Chondrocyte (in vitro differentiated cells): ENCODE data around the gene PLCH1. TPM values are rescaled to one million over a fixed set of nuclear protein-coding genes. Genes with fewer than 3 reads are reported as not detected.

Source experiments
- DNase-seq: peaks from one replicate; pipeline ENCODE4 v3.0.0; 2021; ENCODE audit warnings: mixed read lengths, low spot score
- H3K27ac Mint-ChIP-seq: one replicate; pipeline ENCODE4 v1.8.0; 2021; ENCODE audit warnings: mild to moderate bottlenecking, moderate library complexity, mixed read lengths; ENCODE audit not compliant: unreplicated experiment
- H3K27me3 Mint-ChIP-seq: 2 replicates; pipeline ENCODE4 v1.8.0; 2021; ENCODE audit warnings: low read depth, mixed read lengths
- H3K36me3 Mint-ChIP-seq: 2 replicates; pipeline ENCODE4 v1.8.0; 2021; ENCODE audit warnings: low read depth, mixed read lengths
- H3K4me1 Mint-ChIP-seq: 2 replicates; pipeline ENCODE4 v1.8.0; 2021; ENCODE audit warnings: low read depth, mild to moderate bottlenecking, mixed read lengths
- H3K4me3 Mint-ChIP-seq: one replicate; pipeline ENCODE4 v1.8.0; 2021; ENCODE audit warnings: mild to moderate bottlenecking, moderate library complexity, mixed read lengths; ENCODE audit not compliant: unreplicated experiment
- H3K9me3 Mint-ChIP-seq: 2 replicates; pipeline ENCODE4 v1.8.0; 2021; ENCODE audit warnings: low read depth, mixed read lengths
- total RNA-seq: library from RNA; stranded (reverse); gene quantifications from 3 replicates; pipeline ENCODE4 v1.2.1, GENCODE V29; 2021
- TF ChIP-seq, protein P1 (sequence below): fragments of 200-600 bp; sonication (generic); IDR thresholded peaks from 2 replicates; pipeline ENCODE4 v1.5.0; 2021; ENCODE audit warnings: antibody characterized with exemption, mild to moderate bottlenecking, moderate library complexity

PLCH1 gene
- total RNA-seq, 1 donor from 2014 or later = 0.17 TPM

DNA sequence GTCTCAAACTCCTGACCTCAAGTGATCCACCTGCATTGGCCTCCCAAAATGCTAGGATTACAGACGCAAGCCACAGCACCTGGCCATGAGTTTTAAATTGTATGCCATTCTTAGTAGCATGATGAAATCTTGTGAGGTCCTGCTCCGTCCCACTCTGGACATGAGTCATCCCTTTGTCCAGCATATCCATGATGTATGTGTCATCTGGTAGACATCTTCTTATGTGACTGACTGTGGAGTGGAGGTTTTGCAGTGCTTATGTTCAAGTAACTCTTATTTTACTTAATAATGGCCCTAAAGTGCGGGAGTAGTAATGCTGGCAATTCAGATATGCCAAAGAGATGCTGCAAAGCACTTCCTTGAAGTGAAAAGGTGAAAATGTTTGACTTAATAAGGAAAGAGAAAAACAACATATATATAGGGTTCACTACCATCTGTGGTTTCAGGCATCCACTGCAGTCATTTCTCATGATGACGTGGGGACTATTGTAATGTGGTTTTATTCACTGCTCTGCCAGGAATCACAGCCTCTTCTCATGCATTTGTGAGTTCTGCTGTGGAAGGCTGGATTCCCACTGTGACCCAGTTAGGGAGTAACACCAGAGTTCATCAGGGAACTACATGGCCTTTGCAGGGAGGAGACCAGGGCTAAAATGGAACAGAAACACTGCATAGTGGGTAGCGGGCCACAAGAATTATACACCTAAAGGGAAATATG lies 246.8 kb downstream of the PLCH1 start:
- no peaks in the 10 kb centered on the region for H3K4me1 Mint-ChIP-seq
- TF ChIP-seq, protein P1, sequence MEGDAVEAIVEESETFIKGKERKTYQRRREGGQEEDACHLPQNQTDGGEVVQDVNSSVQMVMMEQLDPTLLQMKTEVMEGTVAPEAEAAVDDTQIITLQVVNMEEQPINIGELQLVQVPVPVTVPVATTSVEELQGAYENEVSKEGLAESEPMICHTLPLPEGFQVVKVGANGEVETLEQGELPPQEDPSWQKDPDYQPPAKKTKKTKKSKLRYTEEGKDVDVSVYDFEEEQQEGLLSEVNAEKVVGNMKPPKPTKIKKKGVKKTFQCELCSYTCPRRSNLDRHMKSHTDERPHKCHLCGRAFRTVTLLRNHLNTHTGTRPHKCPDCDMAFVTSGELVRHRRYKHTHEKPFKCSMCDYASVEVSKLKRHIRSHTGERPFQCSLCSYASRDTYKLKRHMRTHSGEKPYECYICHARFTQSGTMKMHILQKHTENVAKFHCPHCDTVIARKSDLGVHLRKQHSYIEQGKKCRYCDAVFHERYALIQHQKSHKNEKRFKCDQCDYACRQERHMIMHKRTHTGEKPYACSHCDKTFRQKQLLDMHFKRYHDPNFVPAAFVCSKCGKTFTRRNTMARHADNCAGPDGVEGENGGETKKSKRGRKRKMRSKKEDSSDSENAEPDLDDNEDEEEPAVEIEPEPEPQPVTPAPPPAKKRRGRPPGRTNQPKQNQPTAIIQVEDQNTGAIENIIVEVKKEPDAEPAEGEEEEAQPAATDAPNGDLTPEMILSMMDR = no peak
- H3K36me3 Mint-ChIP-seq = no peaks in the 10 kb centered on the region
- no peak for DNase-seq
- H3K4me3 Mint-ChIP-seq = no peak overlapping the region
- H3K9me3 Mint-ChIP-seq = no peaks in the 10 kb centered on the region
- H3K27me3 Mint-ChIP-seq = no peaks in the 10 kb centered on the region
- no peak overlapping the region for H3K27ac Mint-ChIP-seq

DNA sequence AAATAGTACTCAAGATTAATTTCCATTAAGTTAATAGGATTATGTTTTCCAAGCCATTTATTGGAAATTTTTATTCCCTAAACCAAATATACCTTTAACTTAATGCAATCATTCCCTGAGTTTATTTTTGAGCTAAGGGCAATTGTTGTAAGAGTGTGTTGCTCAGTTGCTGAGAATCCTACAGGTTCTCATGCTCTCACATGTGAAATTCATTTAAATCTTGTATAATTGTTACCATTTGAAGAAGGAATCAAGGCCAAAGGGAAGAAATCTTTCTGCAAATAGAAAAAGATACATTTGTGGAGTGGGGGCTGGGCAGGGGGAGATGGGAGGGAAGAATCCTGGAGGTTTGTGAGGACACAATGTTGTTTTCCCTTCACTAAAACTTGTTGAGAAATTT lies 248.7 kb downstream of the PLCH1 start:
- Mint-ChIP-seq H3K4me1 (no peaks in the 10 kb centered on the region), H3K27ac (no peak overlapping the region), H3K27me3 (no peaks in the 10 kb centered on the region), H3K4me3 (no peak overlapping the region), H3K36me3 (no peaks in the 10 kb centered on the region), H3K9me3 (no peaks in the 10 kb centered on the region)
- TF ChIP-seq, protein P1 = no peak
- DNase-seq = no peak

DNA sequence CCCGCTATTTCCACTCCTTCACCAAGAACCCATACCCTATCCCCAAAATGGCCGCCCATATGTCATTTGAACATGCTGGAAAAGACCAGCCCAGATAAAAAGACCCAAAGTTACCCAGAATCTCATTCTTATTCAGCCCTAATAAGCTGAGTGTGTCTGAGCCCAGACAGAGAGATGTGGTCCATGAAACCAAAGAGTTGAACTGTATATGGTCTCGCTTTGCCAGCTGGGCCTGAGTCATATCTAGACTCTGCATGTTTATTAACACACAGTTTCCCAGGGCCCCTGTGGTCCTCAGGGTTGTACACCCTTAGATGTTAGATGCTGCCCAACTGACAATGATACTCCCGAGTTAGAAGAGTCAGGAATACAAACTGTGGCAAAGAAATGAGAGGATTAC lies 249.5 kb downstream of the PLCH1 start:
- no peaks in the 10 kb centered on the region for H3K36me3 Mint-ChIP-seq
- no peak overlapping the region for H3K27ac Mint-ChIP-seq
- TF ChIP-seq, protein P1 = no peak
- H3K27me3 Mint-ChIP-seq = no peaks in the 10 kb centered on the region
- DNase-seq = no peak
- no peaks in the 10 kb centered on the region for H3K4me1 Mint-ChIP-seq
- H3K9me3 Mint-ChIP-seq = no peaks in the 10 kb centered on the region
- H3K4me3 Mint-ChIP-seq = no peak overlapping the region

DNA sequence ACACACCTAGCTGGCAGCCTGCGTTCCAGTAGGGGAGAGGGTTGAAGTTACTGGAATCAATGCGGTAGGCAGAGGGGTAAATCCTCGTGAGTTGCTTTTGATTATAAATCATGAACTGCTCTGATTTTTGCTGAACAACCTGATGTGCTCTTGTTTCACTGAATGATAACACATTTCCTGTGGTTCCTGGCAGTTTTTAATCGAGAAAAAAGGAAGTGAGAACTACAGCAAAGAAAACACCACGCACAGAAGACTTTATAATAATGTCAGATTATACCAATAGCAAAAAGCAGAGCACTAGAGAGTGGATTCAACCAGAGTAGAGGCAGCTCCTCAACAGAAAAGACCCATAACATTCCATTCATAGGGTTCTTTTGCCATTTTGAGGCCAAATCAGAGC lies 250.5 kb downstream of the PLCH1 start:
- H3K27ac Mint-ChIP-seq = no peak overlapping the region
- H3K27me3 Mint-ChIP-seq = no peaks in the 10 kb centered on the region
- no peak overlapping the region for H3K4me3 Mint-ChIP-seq
- no peaks in the 10 kb centered on the region for H3K36me3 Mint-ChIP-seq
- TF ChIP-seq, protein P1 = no peak
- H3K9me3 Mint-ChIP-seq = no peaks in the 10 kb centered on the region
- DNase-seq = no peak
- H3K4me1 Mint-ChIP-seq = no peaks in the 10 kb centered on the region

DNA sequence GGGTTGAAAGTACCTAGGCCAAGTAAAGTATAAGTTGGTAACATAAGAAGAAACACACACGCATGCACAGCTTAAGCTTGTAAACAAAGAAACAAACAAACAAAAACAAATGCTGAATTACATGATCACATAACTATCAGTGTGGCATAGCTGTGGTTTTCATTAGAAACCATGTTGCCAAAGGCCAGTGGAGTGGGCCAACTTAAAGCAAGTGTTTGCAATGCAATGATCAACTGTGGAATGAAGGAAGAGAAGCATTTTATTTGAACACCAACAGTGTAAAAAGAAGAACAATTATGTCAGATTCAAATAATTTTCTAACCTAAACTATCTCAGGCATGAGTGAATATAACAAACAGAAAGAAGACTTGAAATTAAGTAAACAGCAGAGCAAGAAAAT lies 252.0 kb downstream of the PLCH1 start:
- TF ChIP-seq, protein P1 = no peak
- Mint-ChIP-seq H3K4me1 (no peaks in the 10 kb centered on the region), H3K9me3 (peaks cover 1% of the 10 kb centered on the region), H3K27me3 (no peaks in the 10 kb centered on the region), H3K27ac (no peak overlapping the region), H3K4me3 (no peak overlapping the region), H3K36me3 (no peaks in the 10 kb centered on the region)
- DNase-seq = no peak
